HCT116 (cell line): ENCODE data around the gene NPC2.

Experiments
- CTCF ChIP-seq, 3 experiments: fragments of 200-600 bp in 1 of 3; sonication (generic) in 1 of 3; IDR thresholded peaks in 2 of 3; conservative IDR thresholded peaks in 1 of 3; 2 replicates each; pipeline ENCODE4 v1.5.1; 2012 to 2017; ENCODE audit warnings: low read depth in 2 of 3, low read length in 2 of 3, antibody characterized with exemption in 1 of 3, borderline replicate concordance in 1 of 3, control low read depth in 1 of 3, mild to moderate bottlenecking in 1 of 3, mixed read lengths in 1 of 3, mixed run types in 1 of 3, moderate library complexity in 1 of 3; ENCODE audit not compliant: insufficient read depth in 1 of 3
- EZH2 ChIP-seq: fragments of 200-600 bp; sonication (generic); IDR thresholded peaks from 2 replicates; pipeline ENCODE4 v1.6.1; 2017; ENCODE audit warnings: antibody characterized with exemption, mixed run types
- POLR2A ChIP-seq: IDR thresholded peaks from 2 replicates; pipeline ENCODE4 v1.7.0; 2011; ENCODE audit warnings: borderline replicate concordance; ENCODE audit not compliant: insufficient read depth, insufficient read length; ENCODE audit errors: extremely low read depth
- POLR2AphosphoS5 ChIP-seq: IDR thresholded peaks from 2 replicates; pipeline ENCODE4 v1.6.1; 2011; ENCODE audit warnings: mild to moderate bottlenecking, low read depth, low read length, moderate library complexity
- SIN3A ChIP-seq: IDR thresholded peaks from 2 replicates; pipeline ENCODE4 v1.6.1; 2012; ENCODE audit warnings: low read depth
- SP1 ChIP-seq: IDR thresholded peaks from 2 replicates; pipeline ENCODE4 v1.6.1; 2012; ENCODE audit warnings: low read depth
- TCF7L2 ChIP-seq: IDR thresholded peaks from 2 replicates; pipeline ENCODE4 v1.7.0; 2011; ENCODE audit warnings: borderline replicate concordance, inconsistent platforms; ENCODE audit not compliant: insufficient read depth, insufficient read length; ENCODE audit errors: extremely low read depth
- YY1 ChIP-seq: IDR thresholded peaks from 2 replicates; pipeline ENCODE4 v1.6.1; 2011; ENCODE audit warnings: low read length, low read depth, moderate library complexity, mild to moderate bottlenecking; ENCODE audit not compliant: insufficient replicate concordance; ENCODE audit errors: extremely low read depth
- ZNF274 ChIP-seq: fragments of 200-500 bp; sonication (Bioruptor generic); IDR thresholded peaks from 2 replicates; pipeline ENCODE4 v1.6.1; 2014; ENCODE audit warnings: mild to moderate bottlenecking, low read depth, low read length, inconsistent platforms
- TF ChIP-seq, protein P1 (sequence below): IDR thresholded peaks from 2 replicates; pipeline ENCODE4 v1.6.1; 2011; ENCODE audit warnings: mild to moderate bottlenecking, low read length, moderate library complexity; ENCODE audit not compliant: insufficient replicate concordance; ENCODE audit errors: extremely low read depth
- TF ChIP-seq, protein P2 (sequence below): IDR thresholded peaks from 2 replicates; pipeline ENCODE4 v1.6.1; 2012; ENCODE audit warnings: low read depth

GRCh38 chr14:74437496-74438053 is 55.5 kb downstream of the NPC2 start:
- TF ChIP-seq POLR2AphosphoS5 (no peak), ZNF274 (no peak), EZH2 (no peak), CTCF (IDR thresholded peaks at IDR 0.05 in 2 of 3, conservative IDR thresholded peaks at IDR 0.05 in 1 of 3; ENCODE audit: borderline replicate concordance in 1 of 3, insufficient read depth in 1 of 3, low read depth in 2 of 3, low read length in 2 of 3) (no peak), POLR2A (no peak), SP1 (no peak), YY1 (no peak), SIN3A (no peak), TCF7L2 (no peak)
- TF ChIP-seq, protein P1, sequence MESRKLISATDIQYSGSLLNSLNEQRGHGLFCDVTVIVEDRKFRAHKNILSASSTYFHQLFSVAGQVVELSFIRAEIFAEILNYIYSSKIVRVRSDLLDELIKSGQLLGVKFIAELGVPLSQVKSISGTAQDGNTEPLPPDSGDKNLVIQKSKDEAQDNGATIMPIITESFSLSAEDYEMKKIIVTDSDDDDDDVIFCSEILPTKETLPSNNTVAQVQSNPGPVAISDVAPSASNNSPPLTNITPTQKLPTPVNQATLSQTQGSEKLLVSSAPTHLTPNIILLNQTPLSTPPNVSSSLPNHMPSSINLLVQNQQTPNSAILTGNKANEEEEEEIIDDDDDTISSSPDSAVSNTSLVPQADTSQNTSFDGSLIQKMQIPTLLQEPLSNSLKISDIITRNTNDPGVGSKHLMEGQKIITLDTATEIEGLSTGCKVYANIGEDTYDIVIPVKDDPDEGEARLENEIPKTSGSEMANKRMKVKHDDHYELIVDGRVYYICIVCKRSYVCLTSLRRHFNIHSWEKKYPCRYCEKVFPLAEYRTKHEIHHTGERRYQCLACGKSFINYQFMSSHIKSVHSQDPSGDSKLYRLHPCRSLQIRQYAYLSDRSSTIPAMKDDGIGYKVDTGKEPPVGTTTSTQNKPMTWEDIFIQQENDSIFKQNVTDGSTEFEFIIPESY: no peak
- TF ChIP-seq, protein P2, sequence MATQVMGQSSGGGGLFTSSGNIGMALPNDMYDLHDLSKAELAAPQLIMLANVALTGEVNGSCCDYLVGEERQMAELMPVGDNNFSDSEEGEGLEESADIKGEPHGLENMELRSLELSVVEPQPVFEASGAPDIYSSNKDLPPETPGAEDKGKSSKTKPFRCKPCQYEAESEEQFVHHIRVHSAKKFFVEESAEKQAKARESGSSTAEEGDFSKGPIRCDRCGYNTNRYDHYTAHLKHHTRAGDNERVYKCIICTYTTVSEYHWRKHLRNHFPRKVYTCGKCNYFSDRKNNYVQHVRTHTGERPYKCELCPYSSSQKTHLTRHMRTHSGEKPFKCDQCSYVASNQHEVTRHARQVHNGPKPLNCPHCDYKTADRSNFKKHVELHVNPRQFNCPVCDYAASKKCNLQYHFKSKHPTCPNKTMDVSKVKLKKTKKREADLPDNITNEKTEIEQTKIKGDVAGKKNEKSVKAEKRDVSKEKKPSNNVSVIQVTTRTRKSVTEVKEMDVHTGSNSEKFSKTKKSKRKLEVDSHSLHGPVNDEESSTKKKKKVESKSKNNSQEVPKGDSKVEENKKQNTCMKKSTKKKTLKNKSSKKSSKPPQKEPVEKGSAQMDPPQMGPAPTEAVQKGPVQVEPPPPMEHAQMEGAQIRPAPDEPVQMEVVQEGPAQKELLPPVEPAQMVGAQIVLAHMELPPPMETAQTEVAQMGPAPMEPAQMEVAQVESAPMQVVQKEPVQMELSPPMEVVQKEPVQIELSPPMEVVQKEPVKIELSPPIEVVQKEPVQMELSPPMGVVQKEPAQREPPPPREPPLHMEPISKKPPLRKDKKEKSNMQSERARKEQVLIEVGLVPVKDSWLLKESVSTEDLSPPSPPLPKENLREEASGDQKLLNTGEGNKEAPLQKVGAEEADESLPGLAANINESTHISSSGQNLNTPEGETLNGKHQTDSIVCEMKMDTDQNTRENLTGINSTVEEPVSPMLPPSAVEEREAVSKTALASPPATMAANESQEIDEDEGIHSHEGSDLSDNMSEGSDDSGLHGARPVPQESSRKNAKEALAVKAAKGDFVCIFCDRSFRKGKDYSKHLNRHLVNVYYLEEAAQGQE: peak; percentile 71
